Measurements from ENCODE around the gene CRABP1.

Gene CRABP1

GRCh38 chr15:78340231-78341056 lies at the start of gene CRABP1:
CRABP1 (plus strand) TSS chr15:78340353; CDS start chr15:78340429, 76 bp downstream.
- ATAC-seq = no peak
- DNase-seq = peak; percentile 6

- no peak for ATAC-seq
- no peak for DNase-seq
These were observed 49.1 kb upstream of the CRABP1 start for GRCh38 chr15:78291052-78291451.

GRCh38 chr15:78291698-78292097 lies 48.5 kb upstream of the CRABP1 start:
- no peak for DNase-seq
- ATAC-seq = no peak

GRCh38 chr15:78292219-78292618 lies 47.9 kb upstream of the CRABP1 start:
- no peak for ATAC-seq
- no peak for DNase-seq

GRCh38 chr15:78299101-78299930 lies 40.8 kb upstream of the CRABP1 start, which contains the start of gene SKIC8:
SKIC8 (minus strand) TSS chr15:78299609; CDS start chr15:78295686, 3,923 bp downstream.
- peak; percentile 94 for DNase-seq

GRCh38 chr15:78301326-78301725 lies 38.8 kb upstream of the CRABP1 start:
- DNase-seq = no peak
- ATAC-seq = no peak

More at GRCh38 chr15:78299101-78299930, 40.8 kb upstream of the CRABP1 start, which contains the start of gene SKIC8:
- ATAC-seq = peak; percentile 98

GRCh38 chr15:78301828-78302227 lies 38.3 kb upstream of the CRABP1 start:
- ATAC-seq (no peak), DNase-seq (no peak)

- DNase-seq = no peak
- ATAC-seq = no peak
These were observed 37.4 kb upstream of the CRABP1 start for GRCh38 chr15:78302579-78303312.

GRCh38 chr15:78304216-78305066 lies 35.7 kb upstream of the CRABP1 start:
- no peak for ATAC-seq
- no peak for DNase-seq

- DNase-seq (no peak), ATAC-seq (no peak)
These were observed 33.9 kb upstream of the CRABP1 start for GRCh38 chr15:78306176-78306774.

GRCh38 chr15:78307976-78308375 lies 32.2 kb upstream of the CRABP1 start:
- ATAC-seq = no peak
- DNase-seq = no peak

GRCh38 chr15:78308422-78309032 lies 31.6 kb upstream of the CRABP1 start:
- ATAC-seq = peak; percentile 89
- DNase-seq = peak; percentile 76

GRCh38 chr15:78311292-78311691 lies 28.9 kb upstream of the CRABP1 start:
- ATAC-seq = no peak
- DNase-seq = no peak

GRCh38 chr15:78312536-78312935 lies 27.6 kb upstream of the CRABP1 start:
- ATAC-seq (no peak), DNase-seq (no peak)

- no peak for DNase-seq
- ATAC-seq = no peak
These were observed 27.2 kb upstream of the CRABP1 start for GRCh38 chr15:78312957-78313356.

- ATAC-seq (no peak), DNase-seq (no peak)
These were observed 26.8 kb upstream of the CRABP1 start for GRCh38 chr15:78313383-78313782.

- ATAC-seq = no peak
- no peak for DNase-seq
These were observed 26.0 kb upstream of the CRABP1 start for GRCh38 chr15:78314181-78314581.

GRCh38 chr15:78315686-78316282 lies 24.4 kb upstream of the CRABP1 start:
- peak; percentile 41 for ATAC-seq
- DNase-seq = no peak

GRCh38 chr15:78316283-78317083 lies 23.7 kb upstream of the CRABP1 start:
- ATAC-seq (no peak), DNase-seq (no peak)
